ENCODE data around the gene FBXO28. TPM values are rescaled to one million over a fixed set of nuclear protein-coding genes. Genes with fewer than 3 reads are reported as not detected.

Gene FBXO28, protein sequence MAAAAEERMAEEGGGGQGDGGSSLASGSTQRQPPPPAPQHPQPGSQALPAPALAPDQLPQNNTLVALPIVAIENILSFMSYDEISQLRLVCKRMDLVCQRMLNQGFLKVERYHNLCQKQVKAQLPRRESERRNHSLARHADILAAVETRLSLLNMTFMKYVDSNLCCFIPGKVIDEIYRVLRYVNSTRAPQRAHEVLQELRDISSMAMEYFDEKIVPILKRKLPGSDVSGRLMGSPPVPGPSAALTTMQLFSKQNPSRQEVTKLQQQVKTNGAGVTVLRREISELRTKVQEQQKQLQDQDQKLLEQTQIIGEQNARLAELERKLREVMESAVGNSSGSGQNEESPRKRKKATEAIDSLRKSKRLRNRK
- total RNA-seq (2021; fragmentation: NEBNext Ultra II Directional; extraction: Animal tissue kit (Norgen Biotek cat#: 25700)), result 10 to 100 TPM; 34.3 to 41.8 (median 39.2) TPM
- long read RNA-seq, full-length matches to known transcripts, result 13 of 20 reads
- long read RNA-seq, partial matches to known transcripts, result 0 of 20 reads
- long read RNA-seq, other reads (novel, unspliced or antisense), result 7 of 20 reads

DNA sequence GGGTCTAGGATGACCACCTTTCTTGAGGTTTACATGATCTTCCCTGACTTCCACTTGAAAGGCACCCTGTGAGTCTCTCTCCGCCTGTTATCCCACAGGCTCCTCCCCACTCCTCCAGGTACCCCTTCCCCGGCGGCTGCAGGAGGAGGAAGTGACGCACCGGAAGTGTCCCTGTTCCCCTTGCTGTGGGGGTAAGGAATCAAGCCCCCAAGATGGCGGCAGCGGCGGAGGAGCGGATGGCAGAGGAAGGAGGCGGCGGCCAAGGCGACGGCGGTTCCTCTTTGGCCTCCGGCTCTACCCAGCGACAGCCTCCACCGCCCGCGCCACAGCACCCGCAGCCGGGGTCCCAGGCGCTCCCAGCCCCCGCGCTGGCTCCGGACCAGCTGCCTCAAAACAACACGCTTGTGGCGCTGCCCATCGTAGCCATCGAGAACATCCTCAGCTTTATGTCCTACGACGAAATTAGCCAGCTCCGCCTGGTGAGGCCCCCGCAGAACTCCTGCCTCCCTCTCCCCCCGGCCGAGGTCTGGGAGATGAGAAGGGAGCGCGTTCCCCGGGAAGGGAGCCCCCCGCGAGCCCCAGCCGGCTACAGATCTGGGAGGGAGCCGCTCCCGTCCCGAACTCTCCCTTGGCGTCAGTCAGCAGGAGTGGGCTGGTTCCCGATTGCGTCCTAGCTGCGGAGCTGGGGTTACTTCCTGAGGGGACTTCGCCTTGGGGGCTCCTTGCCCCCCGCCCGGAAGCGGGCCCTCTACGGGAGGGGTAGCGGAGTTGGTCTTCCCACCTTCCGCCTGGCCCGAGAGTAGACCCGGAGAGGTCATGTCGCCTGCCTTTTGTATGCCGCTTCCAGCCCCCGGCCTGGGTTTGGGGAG is at the start of gene FBXO28:
Gene FBXO28, plus strand, starts transcription at position 194 of the 869 bp plus-strand sequence. Its CDS starts 19 bp downstream, at position 213.
- DNase-seq, result peak; percentile 90
- Mint-ChIP-seq H3K27ac (peak within 1 kb of the TSS; percentile 85), H3K4me1 (ENCODE audit: low read depth) (peaks cover 28% of the 10 kb centered on the region), H3K4me3 (peak within 1 kb of the TSS; percentile 90), H3K36me3 (ENCODE audit: low read depth) (no peaks in the 10 kb centered on the region), H3K9me3 (no peaks in the 10 kb centered on the region), H3K27me3 (ENCODE audit: insufficient read depth) (no peaks in the 10 kb centered on the region)
- TF ChIP-seq, protein P1, sequence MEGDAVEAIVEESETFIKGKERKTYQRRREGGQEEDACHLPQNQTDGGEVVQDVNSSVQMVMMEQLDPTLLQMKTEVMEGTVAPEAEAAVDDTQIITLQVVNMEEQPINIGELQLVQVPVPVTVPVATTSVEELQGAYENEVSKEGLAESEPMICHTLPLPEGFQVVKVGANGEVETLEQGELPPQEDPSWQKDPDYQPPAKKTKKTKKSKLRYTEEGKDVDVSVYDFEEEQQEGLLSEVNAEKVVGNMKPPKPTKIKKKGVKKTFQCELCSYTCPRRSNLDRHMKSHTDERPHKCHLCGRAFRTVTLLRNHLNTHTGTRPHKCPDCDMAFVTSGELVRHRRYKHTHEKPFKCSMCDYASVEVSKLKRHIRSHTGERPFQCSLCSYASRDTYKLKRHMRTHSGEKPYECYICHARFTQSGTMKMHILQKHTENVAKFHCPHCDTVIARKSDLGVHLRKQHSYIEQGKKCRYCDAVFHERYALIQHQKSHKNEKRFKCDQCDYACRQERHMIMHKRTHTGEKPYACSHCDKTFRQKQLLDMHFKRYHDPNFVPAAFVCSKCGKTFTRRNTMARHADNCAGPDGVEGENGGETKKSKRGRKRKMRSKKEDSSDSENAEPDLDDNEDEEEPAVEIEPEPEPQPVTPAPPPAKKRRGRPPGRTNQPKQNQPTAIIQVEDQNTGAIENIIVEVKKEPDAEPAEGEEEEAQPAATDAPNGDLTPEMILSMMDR (IDR thresholded peaks at IDR 0.05), result no peak

DNA sequence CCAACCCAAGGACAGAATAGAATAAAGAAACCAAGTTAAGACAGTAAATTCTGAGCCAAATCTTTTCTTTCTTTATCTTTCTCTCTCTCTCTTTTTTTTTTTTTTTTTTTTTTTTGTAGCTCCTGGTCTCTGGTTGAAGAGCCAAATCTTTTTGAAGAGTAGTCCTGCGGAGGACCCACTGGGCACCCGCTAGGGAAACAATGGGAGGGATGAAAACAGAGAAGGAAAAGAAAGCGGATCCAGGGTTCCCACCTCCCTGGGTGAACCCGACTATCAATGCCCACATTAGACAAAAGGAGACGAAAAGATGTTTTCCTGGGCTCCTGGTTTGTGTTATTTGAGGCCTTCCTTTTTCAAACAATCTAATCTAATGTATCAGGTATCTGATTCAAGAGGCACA is 49.8 kb upstream of the FBXO28 start:
- Mint-ChIP-seq H3K9me3 (no peaks in the 10 kb centered on the region), H3K36me3 (ENCODE audit: low read depth) (no peaks in the 10 kb centered on the region; the same call in none of the 2 replicates), H3K4me1 (ENCODE audit: low read depth) (peaks cover 47% of the 10 kb centered on the region), H3K27me3 (ENCODE audit: insufficient read depth) (no peaks in the 10 kb centered on the region), H3K4me3 (no peak overlapping the region), H3K27ac (no peak overlapping the region)
- TF ChIP-seq, protein P1 (IDR thresholded peaks at IDR 0.05), result no peak
- no peak for DNase-seq

DNA sequence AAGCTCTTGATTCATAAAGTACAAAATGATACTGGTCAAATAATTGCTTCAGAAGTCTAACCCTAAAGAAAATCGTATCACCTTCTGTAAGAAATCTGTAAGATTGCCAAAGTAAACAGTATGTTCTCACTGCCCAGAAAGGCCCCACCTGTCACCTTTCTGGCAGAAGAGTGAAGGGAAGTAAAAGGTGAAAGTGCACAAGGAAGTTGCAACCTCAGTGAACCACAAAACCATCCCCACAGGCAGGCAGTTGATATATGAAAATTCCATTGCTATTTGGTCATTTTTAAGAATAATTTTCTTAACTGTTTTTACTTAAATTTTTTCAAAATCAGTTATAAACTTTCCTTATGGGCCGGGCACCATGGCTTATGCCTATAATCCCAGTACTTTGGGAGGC is 48.5 kb upstream of the FBXO28 start:
- TF ChIP-seq, protein P1 (IDR thresholded peaks at IDR 0.05), result no peak
- DNase-seq, result no peak
- no peaks in the 10 kb centered on the region for H3K9me3 Mint-ChIP-seq
- H3K27me3 Mint-ChIP-seq (ENCODE audit: insufficient read depth), result no peaks in the 10 kb centered on the region
- H3K4me3 Mint-ChIP-seq, result no peak overlapping the region
- H3K36me3 Mint-ChIP-seq (ENCODE audit: low read depth), result no peaks in the 10 kb centered on the region
- peaks cover 52% of the 10 kb centered on the region for H3K4me1 Mint-ChIP-seq (ENCODE audit: low read depth)
- H3K27ac Mint-ChIP-seq, result peak overlapping the region; percentile 61

DNA sequence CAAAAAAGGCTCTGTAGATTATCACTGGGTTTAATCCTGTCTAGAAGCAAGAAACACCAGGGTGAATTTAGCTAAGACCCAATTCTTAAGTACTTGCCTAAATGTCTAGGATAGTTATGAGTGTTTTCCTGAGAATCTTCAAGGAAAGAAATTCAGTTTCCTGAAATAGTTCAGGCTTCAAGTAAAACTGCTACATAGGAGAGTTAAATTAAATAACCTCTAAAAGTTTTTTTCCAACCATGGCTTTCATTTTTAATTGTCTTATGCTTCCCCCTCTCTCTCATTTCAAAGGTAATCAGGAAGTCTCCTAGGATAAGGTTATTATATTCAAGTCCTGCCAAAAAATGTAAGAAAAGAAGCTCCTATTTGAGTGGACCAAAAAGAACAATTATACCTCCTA is 46.7 kb upstream of the FBXO28 start:
- Mint-ChIP-seq H3K4me1 (ENCODE audit: low read depth) (peaks cover 54% of the 10 kb centered on the region), H3K4me3 (peak overlapping the region; percentile 44), H3K9me3 (no peaks in the 10 kb centered on the region), H3K36me3 (ENCODE audit: low read depth) (no peaks in the 10 kb centered on the region), H3K27ac (peak overlapping the region; percentile 69), H3K27me3 (ENCODE audit: insufficient read depth) (no peaks in the 10 kb centered on the region)
- no peak for DNase-seq
- TF ChIP-seq, protein P1 (IDR thresholded peaks at IDR 0.05), result no peak

DNA sequence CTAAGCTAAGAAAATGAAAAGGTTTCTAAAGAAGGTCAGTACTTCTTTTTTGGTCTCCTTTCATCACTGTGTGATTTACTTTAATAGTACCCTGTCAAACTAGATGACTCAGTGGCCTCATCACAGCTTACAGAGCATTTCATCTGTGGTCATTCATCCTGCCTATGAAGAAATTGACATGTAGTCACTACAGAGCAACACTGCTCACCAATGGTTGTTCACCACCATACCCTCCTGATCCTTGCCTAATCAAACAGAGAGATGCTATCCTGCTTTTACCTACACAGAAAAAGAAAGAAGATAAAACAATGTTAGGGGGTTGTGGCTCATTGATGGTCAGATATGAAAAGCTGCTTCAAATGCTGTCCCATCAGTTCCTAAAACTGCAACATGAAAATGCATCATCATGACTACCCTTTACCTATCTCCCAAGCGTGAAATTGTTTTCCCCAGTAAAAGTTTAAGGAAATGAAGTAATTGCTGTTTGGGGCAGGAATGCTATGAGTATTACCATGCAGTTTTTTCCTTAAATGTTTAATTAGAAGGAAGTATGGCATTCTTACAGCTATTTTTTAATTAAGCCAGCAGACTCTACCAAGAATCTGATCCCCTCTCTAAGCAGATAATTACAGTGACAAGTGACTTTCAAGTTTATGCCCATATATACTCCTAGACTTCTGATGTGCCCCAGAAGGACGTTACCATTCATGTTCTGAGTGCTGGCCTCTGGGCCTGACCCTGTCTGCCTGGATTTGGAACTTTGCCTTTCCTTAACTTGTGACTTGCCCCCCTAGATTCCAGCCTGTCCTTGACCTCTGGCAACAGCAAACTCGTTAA is 46.1 kb upstream of the FBXO28 start:
- peak; percentile 68 for DNase-seq
- H3K4me1 Mint-ChIP-seq (ENCODE audit: low read depth), result peaks cover 54% of the 10 kb centered on the region
- H3K9me3 Mint-ChIP-seq, result no peaks in the 10 kb centered on the region; the same call in 1 of the 2 replicates
- no peaks in the 10 kb centered on the region for H3K27me3 Mint-ChIP-seq (ENCODE audit: insufficient read depth)
- TF ChIP-seq, protein P1 (IDR thresholded peaks at IDR 0.05), result no peak
- H3K4me3 Mint-ChIP-seq, result peak overlapping the region; percentile 44
- H3K27ac Mint-ChIP-seq, result peak overlapping the region; percentile 69
- no peaks in the 10 kb centered on the region; the same call in 1 of the 2 replicates for H3K36me3 Mint-ChIP-seq (ENCODE audit: low read depth)
